AG04449 (cell line): ENCODE data around the gene RTKN2.

Experiments
- CTCF ChIA-PET: fragments of 350-600 bp; formaldehyde crosslinking; extraction: SDS; loops from one replicate; lab custom pipeline; 2021; ENCODE audit warnings: antibody characterized with exemption; lab: Yijun Ruan, JAX
- POLR2A ChIA-PET: fragments of 400-600, 350-600 bp; formaldehyde crosslinking; extraction: SDS; loops from one replicate; lab custom pipeline; 2020; ENCODE audit warnings: antibody characterized with exemption, inconsistent platforms; lab: Yijun Ruan, JAX
- DNase-seq: peaks from one replicate; pipeline ENCODE4 v3.0.0-alpha.2; 2010; ENCODE audit warnings: low read depth, low spot score
- H3K4me3 ChIP-seq: 2 replicates; pipeline ENCODE4 v1.5.1; 2011; ENCODE audit warnings: low read depth, mild to moderate bottlenecking, control low read depth, low read length
- CTCF ChIP-seq: IDR thresholded peaks from one replicate; pipeline ENCODE4 v1.5.1; 2011; ENCODE audit warnings: mild to moderate bottlenecking, moderate library complexity, low read length, control low read depth, inconsistent platforms; ENCODE audit not compliant: insufficient read depth; ENCODE audit errors: missing control alignments

Gene RTKN2

GRCh38 chr10:62205750-62206399 is 62.8 kb downstream of the RTKN2 start:
- no peak for TF ChIP-seq CTCF
- POLR2A ChIA-PET: no interaction called here
- CTCF ChIA-PET: interaction anchor here (1.0 kb wide), 1 partner anchor 167 kb away, joined by 3 read pairs; no protein-coding TSS in a partner anchor
- DNase-seq: no peak
- H3K4me3 ChIP-seq: no peak overlapping the region

- POLR2A ChIA-PET: no interaction called here
- CTCF ChIA-PET: interaction anchor here (0.7 kb wide), 1 partner anchor 9 kb away, joined by 3 read pairs; no protein-coding TSS in a partner anchor
- no peak for TF ChIP-seq CTCF
- no peak overlapping the region for H3K4me3 ChIP-seq
- DNase-seq: no peak
These were observed 69.1 kb downstream of the RTKN2 start for GRCh38 chr10:62199584-62199983.

- ChIA-PET POLR2A (no interaction called here), CTCF (no interaction called here)
- H3K4me3 ChIP-seq: no peak overlapping the region
- no peak for TF ChIP-seq CTCF
- no peak for DNase-seq
These were observed 72.1 kb downstream of the RTKN2 start for GRCh38 chr10:62196528-62196927.

- ChIA-PET CTCF (no interaction called here), POLR2A (no interaction called here)
- DNase-seq: no peak
- H3K4me3 ChIP-seq: no peak overlapping the region
- TF ChIP-seq CTCF: no peak
These were observed 73.0 kb downstream of the RTKN2 start for GRCh38 chr10:62195675-62195926.

- ChIA-PET CTCF (interaction anchor here (1.3 kb wide), 1 partner anchor 91 kb away, joined by 3 read pairs; no protein-coding TSS in a partner anchor), POLR2A (no interaction called here)
- no peak for TF ChIP-seq CTCF
- H3K4me3 ChIP-seq: no peak overlapping the region
- no peak for DNase-seq
These were observed 73.5 kb downstream of the RTKN2 start for GRCh38 chr10:62194924-62195674.

- POLR2A ChIA-PET: no interaction called here
- CTCF ChIA-PET: no interaction called here
These were observed 75.2 kb downstream of the RTKN2 start for GRCh38 chr10:62193479-62193878.

More at GRCh38 chr10:62193479-62193878, 75.2 kb downstream of the RTKN2 start:
- no peak for DNase-seq
- no peak overlapping the region for H3K4me3 ChIP-seq
- TF ChIP-seq CTCF: no peak
